Cerebellar cortex (tissue), 1 donor: ENCODE results near the gene KLB.
"Not testable (repeated sequence)": the region's sequence is repeated elsewhere in the genome, so short reads cannot be mapped to it uniquely, and the experiment has no call there.

Source experiments
- DNase-seq: peaks from one replicate; pipeline ENCODE4 v3.0.0-alpha.2; 2015; ENCODE audit warnings: low spot score

Gene KLB

GRCh38 chr4:39406763-39407583 is at the start of gene KLB:
Gene KLB (plus strand): TSS chr4:39406930. CDS start chr4:39406950, 20 bp downstream.
- no peak for DNase-seq

- no peak for DNase-seq
Observed at GRCh38 chr4:39357002-39357401, 49.7 kb upstream of the KLB start.

- not testable (repeated sequence) for DNase-seq
Observed at GRCh38 chr4:39360611-39361010, 46.1 kb upstream of the KLB start.

GRCh38 chr4:39362827-39363226 is 43.9 kb upstream of the KLB start:
- no peak for DNase-seq

- no peak for DNase-seq
Observed at GRCh38 chr4:39363773-39364393, 42.8 kb upstream of the KLB start.

GRCh38 chr4:39365360-39365759 is 41.4 kb upstream of the KLB start:
- no peak for DNase-seq

GRCh38 chr4:39365830-39366771 is 40.6 kb upstream of the KLB start, which contains the start of gene RFC1:
Gene RFC1 (minus strand): TSS chr4:39366362. CDS start chr4:39366241, 121 bp downstream.
- DNase-seq = peak; percentile 83

GRCh38 chr4:39367166-39367565 is 39.6 kb upstream of the KLB start:
- no peak for DNase-seq

- DNase-seq = no peak
Observed at GRCh38 chr4:39369301-39369700, 37.4 kb upstream of the KLB start.

GRCh38 chr4:39371209-39371608 is 35.5 kb upstream of the KLB start:
- not testable (repeated sequence) for DNase-seq

GRCh38 chr4:39375478-39375877 is 31.3 kb upstream of the KLB start:
- DNase-seq = no peak

- no peak for DNase-seq
Observed at GRCh38 chr4:39383690-39384089, 23.0 kb upstream of the KLB start.

GRCh38 chr4:39384563-39384962 is 22.2 kb upstream of the KLB start:
- no peak for DNase-seq

- DNase-seq = no peak
Observed at GRCh38 chr4:39390603-39391002, 16.1 kb upstream of the KLB start.

- no peak for DNase-seq
Observed at GRCh38 chr4:39394706-39395105, 12.0 kb upstream of the KLB start.

- not testable (repeated sequence) for DNase-seq
Observed at GRCh38 chr4:39401640-39402039, 5.1 kb upstream of the KLB start.

GRCh38 chr4:39407584-39407885 is 805 bp downstream of the KLB start:
- DNase-seq = no peak

GRCh38 chr4:39410415-39410814 is 3.7 kb downstream of the KLB start:
- DNase-seq = no peak

GRCh38 chr4:39411561-39411960 is 4.8 kb downstream of the KLB start:
- not testable (repeated sequence) for DNase-seq

GRCh38 chr4:39415678-39416283 is 9.1 kb downstream of the KLB start:
- no peak for DNase-seq

GRCh38 chr4:39422247-39422646 is 15.5 kb downstream of the KLB start:
- no peak for DNase-seq

GRCh38 chr4:39425297-39425696 is 18.6 kb downstream of the KLB start:
- not testable (repeated sequence) for DNase-seq
